ENCODE measurements around the gene TTC21B.
"Not testable (repeated sequence)": the region's sequence is repeated elsewhere in the genome, so short reads cannot be mapped to it uniquely, and the experiment has no call there.

TTC21B gene

GRCh38 chr2:165877565-165878550, 75.7 kb downstream of the TTC21B start:
- no peak for DNase-seq

- DNase-seq: no peak
Observed at GRCh38 chr2:165876712-165877111, 76.9 kb downstream of the TTC21B start.

DNA sequence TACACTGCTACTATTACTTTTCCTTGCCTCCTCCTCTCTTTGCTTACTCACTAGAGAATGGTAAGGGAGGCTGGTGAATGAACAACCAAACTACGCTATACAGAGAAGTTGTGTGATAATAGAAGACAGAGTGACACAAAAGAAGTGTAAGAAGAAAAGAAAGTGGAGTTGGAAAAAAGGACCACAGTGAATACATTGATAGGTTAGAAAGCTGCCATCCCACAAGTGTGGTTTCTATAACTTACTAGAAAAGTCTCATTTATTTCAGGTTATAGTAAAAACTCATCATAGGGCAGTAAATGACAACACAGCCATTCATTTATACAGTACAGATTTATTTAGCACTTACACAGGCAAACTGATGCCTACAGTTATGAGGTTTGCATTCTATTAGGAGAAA, 77.3 kb downstream of the TTC21B start:
- no peak for DNase-seq

DNA sequence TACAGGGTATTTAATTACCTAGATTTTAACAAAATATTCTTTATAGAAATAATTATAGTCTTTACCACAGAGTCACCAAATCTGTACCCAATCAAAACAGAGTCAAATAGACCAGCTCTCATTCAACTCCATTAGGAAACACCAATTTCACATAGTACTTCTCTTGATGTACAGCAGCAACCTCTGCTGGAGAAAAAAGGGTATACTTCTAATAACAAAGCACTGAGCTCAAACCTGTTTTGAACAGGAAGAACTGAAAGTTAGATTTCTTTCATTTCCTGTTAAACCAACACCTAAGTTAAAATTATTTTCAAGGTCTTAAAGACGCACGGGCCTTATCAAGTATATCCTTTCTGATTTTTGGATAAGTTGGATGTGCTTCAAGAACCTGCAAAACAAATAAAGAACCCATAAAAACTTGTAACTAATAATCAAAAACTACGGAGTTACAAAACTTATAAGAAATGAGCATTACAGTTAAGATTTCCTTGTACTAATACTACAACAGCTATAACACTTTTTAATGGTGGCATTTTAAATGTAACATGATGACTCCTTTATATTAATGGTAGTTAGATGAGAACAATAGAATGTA, 79.0 kb downstream of the TTC21B start:
- peak; percentile 59 for DNase-seq

DNA sequence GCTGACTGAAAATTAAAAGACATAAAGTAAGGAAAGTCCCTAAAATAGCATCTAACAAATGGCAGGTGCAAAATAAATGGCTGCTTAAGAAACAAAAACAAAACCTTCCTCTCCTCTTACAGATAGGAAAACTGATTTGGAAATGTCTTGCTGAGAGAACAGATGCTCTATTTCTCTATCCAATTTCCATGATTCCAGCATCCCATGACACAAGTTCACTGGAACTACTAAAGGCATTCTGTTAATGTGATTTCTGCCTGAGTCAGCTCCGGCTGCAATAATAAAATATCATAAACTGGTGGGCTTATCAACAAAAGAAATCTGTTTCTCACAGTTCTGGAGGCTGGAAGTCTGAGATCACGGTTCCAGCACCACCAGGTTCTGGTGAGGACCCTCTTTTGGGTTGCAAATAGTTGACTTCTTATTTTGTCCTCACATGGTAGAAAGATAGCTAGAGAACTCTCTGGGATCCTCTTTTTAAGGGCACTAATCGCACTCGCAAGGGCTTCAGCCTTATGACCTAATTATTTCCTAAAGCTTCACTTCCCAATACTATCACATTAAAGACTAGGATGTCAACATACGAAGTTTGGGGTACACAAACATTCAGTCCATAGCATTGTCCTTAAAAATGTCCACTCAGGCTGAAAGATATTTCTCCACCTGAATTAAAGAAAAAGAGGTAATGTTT, 81.3 kb downstream of the TTC21B start:
- DNase-seq: no peak

DNA sequence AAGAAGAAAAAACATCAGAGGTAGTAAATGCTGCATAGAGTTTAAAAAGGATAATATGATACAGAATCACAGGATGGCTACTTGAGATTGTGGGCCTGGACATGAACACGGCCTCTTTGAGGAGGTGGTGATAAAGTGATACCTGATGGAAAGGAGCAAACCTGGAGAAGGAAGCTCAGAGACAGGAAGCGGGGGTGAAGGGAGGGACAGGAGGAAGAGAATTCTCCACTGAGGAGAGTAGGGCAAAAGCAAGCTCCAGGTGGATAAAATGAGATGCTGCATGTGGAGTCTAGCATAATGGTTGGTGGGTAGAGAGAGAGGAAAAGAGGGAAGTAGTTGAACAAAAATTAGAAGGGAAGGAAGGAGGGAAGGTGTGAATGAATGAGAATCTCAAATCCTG, 82.6 kb downstream of the TTC21B start:
- no peak for DNase-seq

DNA sequence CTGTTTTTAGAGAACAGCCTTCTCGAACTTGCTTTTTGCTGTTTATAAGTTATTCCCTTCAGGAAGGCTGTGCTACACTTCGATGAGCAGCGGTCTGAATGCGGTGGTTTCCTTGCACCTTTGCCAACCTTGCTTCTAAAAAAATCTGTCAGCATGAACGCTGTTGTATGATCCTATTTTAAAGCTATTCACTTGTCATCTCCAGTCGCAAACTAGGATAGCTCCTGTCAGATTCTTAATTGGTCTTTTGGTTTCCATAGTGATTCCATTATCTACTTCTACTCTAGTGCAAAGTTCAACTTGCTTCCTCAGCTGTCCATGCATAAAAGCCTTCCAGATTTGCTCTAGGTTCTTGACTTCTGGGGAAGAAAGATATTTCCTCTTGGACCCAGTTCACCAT, 83.2 kb downstream of the TTC21B start:
- no peak for DNase-seq

GRCh38 chr2:165868211-165868610, 85.4 kb downstream of the TTC21B start:
- DNase-seq: peak; percentile 88

- DNase-seq: no peak
Observed at GRCh38 chr2:165864296-165864695, 89.3 kb downstream of the TTC21B start.

DNA sequence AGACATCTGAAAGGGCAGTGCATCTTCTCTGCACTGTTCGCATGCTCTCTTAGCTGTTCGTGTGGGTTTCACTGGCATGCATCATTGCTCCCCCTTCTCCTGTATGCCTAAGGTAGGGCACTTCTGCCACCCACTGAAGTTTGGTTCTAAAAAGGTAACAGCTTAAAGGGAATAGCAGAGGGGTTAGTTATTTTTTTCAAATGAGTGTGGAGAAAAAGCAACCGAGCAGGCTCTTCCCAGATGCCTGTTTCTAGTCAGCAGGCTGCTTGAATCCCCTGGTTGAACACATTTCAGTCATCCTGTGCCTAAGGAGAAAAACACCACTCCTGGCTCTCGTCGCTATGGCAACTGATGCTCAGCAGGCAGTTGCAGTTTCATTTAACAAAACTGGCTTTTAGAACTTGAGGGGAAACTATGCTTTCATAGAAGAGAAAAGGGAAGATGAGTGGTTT, 89.7 kb downstream of the TTC21B start:
- DNase-seq: peak; percentile 1

GRCh38 chr2:165861083-165861482, 92.5 kb downstream of the TTC21B start:
- DNase-seq: not testable (repeated sequence)

DNA sequence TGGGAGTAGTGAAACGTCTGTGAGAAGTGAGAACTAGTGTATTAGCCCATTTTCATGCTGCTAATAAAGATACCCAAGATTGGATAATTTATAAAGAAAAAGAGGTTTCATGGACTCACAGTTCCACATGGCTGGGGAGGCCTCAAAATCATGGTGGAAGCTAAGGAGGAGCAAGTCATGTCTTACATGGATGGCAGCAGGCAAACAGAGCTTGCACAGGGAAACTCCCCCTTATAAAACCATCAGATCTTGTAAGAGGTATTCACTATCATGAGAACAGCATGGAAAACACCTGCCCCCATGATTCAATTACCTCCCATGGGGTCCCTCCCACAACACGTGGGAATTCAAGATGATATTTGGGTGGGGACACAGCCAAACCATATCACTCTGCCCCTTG, 93.9 kb downstream of the TTC21B start:
- not testable (repeated sequence) for DNase-seq

DNA sequence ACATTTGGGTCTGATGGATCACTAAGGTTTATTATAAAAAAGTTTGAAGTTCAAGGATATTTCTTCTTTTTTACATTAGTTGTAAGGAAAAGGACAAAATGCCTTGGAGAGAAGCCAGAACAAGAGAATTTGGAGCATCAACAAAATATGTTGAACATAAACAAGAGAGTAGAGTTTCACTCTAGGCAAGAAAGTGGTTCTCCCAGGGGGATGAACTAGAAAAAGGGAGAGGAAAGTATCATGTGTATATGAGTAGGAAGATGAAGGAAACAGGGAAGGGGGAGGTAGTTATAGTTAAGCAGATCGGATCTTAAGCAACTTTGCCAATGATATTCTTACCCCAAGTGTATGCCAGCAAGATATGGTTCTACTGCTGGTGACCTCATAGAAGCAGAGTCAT, 95.7 kb downstream of the TTC21B start:
- no peak for DNase-seq

DNA sequence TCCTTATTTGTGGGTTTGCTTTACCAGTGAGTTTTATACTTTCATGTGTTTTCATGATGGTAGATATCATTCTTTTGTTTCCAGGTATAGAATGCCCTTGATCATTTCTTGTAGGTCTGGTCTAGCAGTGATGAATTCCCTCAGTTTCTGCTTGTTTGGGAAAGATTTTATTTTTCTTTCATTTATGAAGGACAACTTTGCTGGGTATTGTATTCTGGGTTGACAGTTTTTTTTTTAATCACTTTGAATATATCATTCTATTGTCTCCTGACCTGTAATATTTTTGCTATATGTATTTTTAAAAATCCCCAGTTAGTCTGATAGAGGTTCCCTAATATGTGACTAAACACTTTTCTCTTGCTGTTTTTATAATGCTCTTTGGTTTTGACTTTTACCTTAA, 101.2 kb downstream of the TTC21B start:
- DNase-seq: no peak

GRCh38 chr2:165847001-165847400, 106.6 kb downstream of the TTC21B start:
- DNase-seq: no peak

DNA sequence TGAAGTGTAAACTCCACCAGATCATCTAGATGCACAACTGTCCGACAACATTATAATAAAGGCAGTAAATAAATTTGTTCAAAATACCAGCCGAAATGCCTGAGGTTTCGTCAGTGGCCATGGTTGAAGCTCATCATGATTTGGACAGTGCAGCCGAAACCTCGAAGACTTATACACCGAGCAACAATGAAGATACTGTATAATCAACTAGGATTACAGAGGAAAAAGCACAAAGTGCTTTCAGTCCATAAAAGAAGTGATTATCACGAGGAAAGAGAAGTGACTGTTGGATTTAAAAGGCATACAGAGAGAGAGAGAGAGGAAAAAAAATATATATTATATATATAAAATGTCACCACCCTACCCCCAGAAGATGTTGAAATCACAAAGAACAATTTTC, 107.5 kb downstream of the TTC21B start:
- no peak for DNase-seq

DNA sequence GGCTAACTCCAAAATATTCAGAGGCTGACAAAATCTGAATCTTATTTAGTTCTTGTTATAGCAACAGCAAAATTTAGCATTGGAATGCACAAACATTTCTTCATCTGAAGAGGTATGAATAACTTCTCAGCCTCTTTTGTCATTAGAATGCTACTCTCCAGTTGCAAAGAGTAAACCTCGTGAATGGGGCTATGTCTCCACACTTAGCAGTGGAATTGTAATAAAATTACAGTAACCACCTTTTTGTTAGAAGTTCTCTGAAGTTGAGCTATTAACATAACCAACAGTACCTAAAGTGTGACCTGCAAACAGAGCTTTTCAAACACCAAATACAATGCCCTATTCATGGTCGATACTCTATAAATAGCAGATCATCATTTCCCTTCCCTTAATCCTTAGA, 109.4 kb downstream of the TTC21B start:
- no peak for DNase-seq

GRCh38 chr2:165843351-165843750, 110.2 kb downstream of the TTC21B start:
- no peak for DNase-seq

- DNase-seq: no peak
Observed at GRCh38 chr2:165840333-165840958, 113.1 kb downstream of the TTC21B start.

DNA sequence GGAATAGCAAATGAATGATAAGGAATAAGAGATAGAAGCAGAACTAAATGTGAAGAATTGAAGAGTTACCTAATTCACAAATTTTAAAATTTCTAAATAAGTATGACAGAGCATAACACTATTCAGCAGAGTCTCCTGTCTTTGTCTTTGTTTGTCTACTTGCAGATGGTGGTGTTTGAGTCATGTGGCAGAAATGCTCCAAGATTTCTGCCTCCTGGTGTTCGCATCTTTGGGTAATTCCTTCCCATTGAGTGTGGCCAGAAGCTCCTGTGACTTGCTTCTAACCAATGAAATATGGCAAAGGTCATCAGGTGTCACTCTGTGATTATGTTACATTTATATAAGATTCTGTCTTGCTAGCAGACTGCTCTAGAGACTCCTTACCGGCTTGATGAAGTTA, 114.0 kb downstream of the TTC21B start:
- no peak for DNase-seq

DNA sequence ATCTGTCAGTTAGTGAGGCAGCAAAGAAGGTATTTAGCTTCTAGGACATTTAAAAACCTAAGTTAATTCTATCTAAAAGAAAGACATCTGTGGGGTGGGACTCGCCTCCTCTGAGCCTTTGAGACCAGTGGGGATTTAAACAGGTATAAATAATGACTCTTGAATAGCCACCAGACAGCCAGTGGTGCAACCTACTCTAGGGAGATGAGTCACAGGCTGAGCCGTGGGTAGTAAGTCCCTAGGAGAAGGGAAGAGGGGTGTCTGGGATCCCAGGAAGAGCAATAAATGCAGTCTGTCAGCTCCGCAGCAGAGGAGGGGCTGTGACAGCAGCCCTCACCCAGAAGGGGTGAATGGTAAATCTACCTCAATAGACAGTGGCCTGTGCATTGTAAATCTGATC, 116.5 kb downstream of the TTC21B start:
- DNase-seq: no peak

- no peak for DNase-seq
Observed at GRCh38 chr2:165835363-165835762, 118.2 kb downstream of the TTC21B start.

DNA sequence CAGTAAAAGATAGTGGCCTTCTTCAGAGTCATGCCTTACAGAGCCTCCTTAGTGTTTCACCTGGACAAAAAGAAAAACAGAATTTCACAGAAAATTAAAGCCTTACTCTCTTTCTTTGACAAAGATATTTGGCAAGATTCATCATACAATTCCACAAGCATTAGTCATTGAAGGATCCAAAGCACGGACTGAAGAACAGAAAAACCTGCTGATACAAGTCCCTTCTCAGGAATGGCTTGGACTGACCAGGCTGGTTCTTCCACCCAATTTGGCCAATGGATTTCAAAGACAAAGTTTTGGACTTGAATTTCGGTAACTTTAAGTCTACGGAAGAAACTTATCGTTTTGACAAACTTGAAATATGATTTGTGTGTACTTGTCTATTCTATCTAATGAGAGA, 120.4 kb downstream of the TTC21B start:
- DNase-seq: no peak

All from NCI-H1436 (cell line).